Iris pigment epithelial cell (primary cell): Measurements from ENCODE around the gene CALML6.

Experiments used
- DNase-seq: peaks from one replicate; pipeline ENCODE4 v3.0.0-alpha.2; 2011; ENCODE audit warnings: low read depth

The CALML6 gene

DNA sequence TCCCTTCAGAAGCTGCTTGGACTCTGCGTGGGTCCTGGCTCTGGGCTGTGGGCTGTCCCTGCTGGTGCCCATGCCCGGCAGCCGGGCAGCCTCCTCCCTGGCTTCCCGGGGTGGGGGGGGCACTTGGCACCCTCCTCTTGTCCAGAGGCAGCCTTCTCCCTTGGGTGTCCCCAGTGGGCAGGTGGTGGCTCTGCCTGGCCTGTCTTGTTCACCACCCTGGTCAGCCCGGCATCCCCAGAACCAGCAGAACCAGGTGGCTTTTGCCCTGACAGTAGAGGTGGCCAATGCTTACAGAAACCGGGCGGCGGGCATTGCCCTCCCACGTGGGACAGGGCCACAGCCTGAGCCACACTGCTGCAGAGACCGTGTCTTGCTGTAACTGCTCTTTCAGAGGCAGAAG is 50.5 kb downstream of the CALML6 start:
- no peak for DNase-seq

- no peak for DNase-seq
Measured at GRCh38 chr1:1966071-1966740, 51.1 kb downstream of the CALML6 start.
